GM23338 (cell line): ENCODE results near the gene NHEJ1. TPM values are rescaled to one million over a fixed set of nuclear protein-coding genes. Genes with fewer than 3 reads are reported as not detected.

Source experiments
- ATAC-seq: fragments of 200-7000 bp; cut with Tn5 transposase; 3 replicates; pipeline ENCODE4 v1.9.1; 2020
- DNase-seq: peaks from one replicate; pipeline ENCODE4 v3.0.0-alpha.2; 2015; ENCODE audit warnings: low spot score
- H2AFZ ChIP-seq: fragments of 200-600 bp; sonication (generic); 2 replicates; pipeline ENCODE4 v1.8.0; 2016; ENCODE audit warnings: antibody characterized with exemption, mild to moderate bottlenecking, moderate library complexity
- H3F3A ChIP-seq: fragments of 200-600 bp; sonication (generic); replicated peaks from 2 replicates; pipeline ENCODE4 v1.8.0; 2017; ENCODE audit warnings: antibody characterized with exemption, mixed run types, low read depth
- H3K27ac ChIP-seq: fragments of 200-600 bp; sonication (generic); 2 replicates; pipeline ENCODE4 v1.6.1; 2016; ENCODE audit warnings: low read depth
- H3K27me3 ChIP-seq: fragments of 200-600 bp; sonication (generic); 2 replicates; pipeline ENCODE4 v1.8.0; 2016; ENCODE audit warnings: mild to moderate bottlenecking, mixed run types, moderate library complexity; ENCODE audit not compliant: insufficient read depth
- H3K36me3 ChIP-seq: fragments of 200-600 bp; sonication (generic); 2 replicates; pipeline ENCODE4 v1.8.0; 2016; ENCODE audit warnings: mild to moderate bottlenecking; ENCODE audit not compliant: insufficient read depth
- H3K4me1 ChIP-seq: fragments of 200-600 bp; sonication (generic); 2 replicates; pipeline ENCODE4 v1.8.0; 2016; ENCODE audit warnings: mild to moderate bottlenecking, moderate library complexity; ENCODE audit not compliant: insufficient read depth
- H3K4me2 ChIP-seq: fragments of 200-600 bp; sonication (generic); 2 replicates; pipeline ENCODE4 v1.7.1; 2017; ENCODE audit warnings: mixed run types
- H3K4me3 ChIP-seq: fragments of 200-600 bp; sonication (generic); 2 replicates; pipeline ENCODE4 v1.6.1; 2016; ENCODE audit warnings: mixed run types
- H3K79me2 ChIP-seq: fragments of 200-600 bp; sonication (generic); replicated peaks from 2 replicates; pipeline ENCODE4 v1.8.0; 2017; ENCODE audit warnings: mild to moderate bottlenecking; ENCODE audit not compliant: insufficient read depth
- H3K9me2 ChIP-seq: fragments of 200-600 bp; sonication (generic); 2 replicates; pipeline ENCODE4 v1.8.0; 2017; ENCODE audit not compliant: insufficient read depth
- H4K20me1 ChIP-seq: fragments of 200-600 bp; sonication (generic); replicated peaks from 2 replicates; pipeline ENCODE4 v1.8.0; 2017; ENCODE audit warnings: mild to moderate bottlenecking; ENCODE audit not compliant: insufficient read depth
- H3K27ac Mint-ChIP-seq: 2 replicates; pipeline ENCODE4 v1.8.0; 2020; ENCODE audit warnings: inconsistent platforms, mild to moderate bottlenecking, moderate library complexity, mixed read lengths
- H3K27me3 Mint-ChIP-seq: 3 replicates; pipeline ENCODE4 v1.8.0; 2022; ENCODE audit warnings: low read depth, mild to moderate bottlenecking, moderate library complexity, mixed read lengths, inconsistent platforms; ENCODE audit not compliant: insufficient read depth, poor library complexity
- H3K36me3 Mint-ChIP-seq: 3 replicates; pipeline ENCODE4 v1.8.0; 2021; ENCODE audit warnings: low read depth, mild to moderate bottlenecking, inconsistent platforms, moderate library complexity, mixed read lengths
- H3K4me1 Mint-ChIP-seq: 3 replicates; pipeline ENCODE4 v1.8.0; 2020; ENCODE audit warnings: mild to moderate bottlenecking, inconsistent platforms, mixed read lengths
- H3K4me3 Mint-ChIP-seq: 3 replicates; pipeline ENCODE4 v1.8.0; 2021; ENCODE audit warnings: moderate library complexity, mild to moderate bottlenecking, inconsistent platforms, mixed read lengths
- H3K9me3 Mint-ChIP-seq: 3 replicates; pipeline ENCODE4 v1.8.0; 2020; ENCODE audit warnings: moderate library complexity, mild to moderate bottlenecking, inconsistent platforms, mixed read lengths
- CREB1 ChIP-seq: fragments of 250-450 bp; sonication (Bioruptor Pico); IDR thresholded peaks from 2 replicates; pipeline ENCODE4 v1.5.0; 2020; ENCODE audit warnings: low read depth, mild to moderate bottlenecking, moderate library complexity
- CTCF ChIP-seq, 2 experiments: fragments of 200-600 bp in 1 of 2; sonication (generic) in 1 of 2; conservative IDR thresholded peaks; 2 replicates each; pipeline versions ENCODE4 v1.5.1 to v1.6.1; 2016 to 2017; ENCODE audit warnings: antibody characterized with exemption in 2 of 2, low read depth in 2 of 2, mild to moderate bottlenecking in 2 of 2, moderate library complexity in 1 of 2
- ETS1 ChIP-seq: IDR thresholded peaks from 2 replicates; pipeline ENCODE4 v1.6.1; 2016; ENCODE audit warnings: antibody characterized with exemption
- EZH2 ChIP-seq: fragments of 200-600 bp; sonication (generic); IDR thresholded peaks from one replicate; pipeline ENCODE4 v1.8.0; 2017; ENCODE audit warnings: antibody characterized with exemption, mild to moderate bottlenecking, low read depth; ENCODE audit not compliant: unreplicated experiment
- EZH2phosphoT487 ChIP-seq: fragments of 200-600 bp; sonication (generic); IDR thresholded peaks from one replicate; pipeline ENCODE4 v1.8.1; 2018; ENCODE audit warnings: antibody characterized with exemption; ENCODE audit not compliant: unreplicated experiment
- STAT1 ChIP-seq: IDR thresholded peaks from one replicate; pipeline ENCODE4 v1.6.1; 2016; ENCODE audit warnings: antibody characterized with exemption; ENCODE audit not compliant: unreplicated experiment
- ZNF114 ChIP-seq: fragments of 250-450 bp; sonication (Bioruptor Pico); IDR thresholded peaks from 2 replicates; pipeline ENCODE4 v1.5.0; 2020; ENCODE audit warnings: mild to moderate bottlenecking, moderate library complexity
- ZNF331 ChIP-seq: fragments of 250-450 bp; sonication (Bioruptor Pico); IDR thresholded peaks from 2 replicates; pipeline ENCODE4 v1.5.0; 2020; ENCODE audit warnings: low read depth, mild to moderate bottlenecking, moderate library complexity
- ZNF462 ChIP-seq: fragments of 250-450 bp; sonication (Bioruptor Pico); IDR thresholded peaks from 2 replicates; pipeline ENCODE4 v1.5.0; 2020; ENCODE audit warnings: mild to moderate bottlenecking, moderate library complexity
- polyA plus RNA-seq: library from polyadenylated mRNA; unstranded; fragments of >200 nt; fragmentation: Nextera tagmentation; extraction: Ambion mirVana; gene quantifications from 2 replicates; pipeline ENCODE4 v1.2.1, GENCODE V29; 2016
- total RNA-seq: library from RNA; depleted of rRNA; stranded (reverse); fragments of >200 nt; shearing (Covaris generic); gene quantifications from 2 replicates; pipeline ENCODE4 v1.2.3, GENCODE V29; 2014

The NHEJ1 gene
- total and polyA plus RNA-seq, 2 experiments from 2014 or later, result 19.6 to 30.6 TPM

- Histone ChIP-seq H2AFZ (no peak overlapping the region), H3K4me3 (no peak overlapping the region), H4K20me1 (no peaks in the 10 kb centered on the region; the same call in 1 of the 2 replicates), H3K9me2 (no peaks in the 10 kb centered on the region), H3K79me2 (no peaks in the 10 kb centered on the region), H3K27ac (no peak overlapping the region), H3K36me3 (no peaks in the 10 kb centered on the region), H3K27me3 (no peaks in the 10 kb centered on the region), H3F3A (no peaks in the 10 kb centered on the region), H3K4me2 (no peak overlapping the region), H3K4me1 (no peaks in the 10 kb centered on the region)
- H3K36me3 Mint-ChIP-seq, result no peaks in the 10 kb centered on the region
- peaks cover 7% of the 10 kb centered on the region for H3K27me3 Mint-ChIP-seq
- no peak overlapping the region for H3K4me3 Mint-ChIP-seq
- no peaks in the 10 kb centered on the region for H3K9me3 Mint-ChIP-seq
- DNase-seq (no peak), ATAC-seq (no peak)
- no peak for TF ChIP-seq EZH2phosphoT487
- TF ChIP-seq EZH2, result no peak
- no peak for TF ChIP-seq ZNF462
- no peak for TF ChIP-seq ZNF114 (CRISPR knock-in tag)
- no peak for TF ChIP-seq CTCF (conservative IDR thresholded peaks at IDR 0.05; ENCODE audit: low read depth in 2 of 2)
- TF ChIP-seq STAT1, result no peak
- no peak for TF ChIP-seq CREB1 (CRISPR knock-in tag)
- no peak for TF ChIP-seq ZNF331
- no peak for TF ChIP-seq ETS1
- H3K4me1 Mint-ChIP-seq, result peaks cover 12% of the 10 kb centered on the region
- H3K27ac Mint-ChIP-seq, result no peak overlapping the region
Measured at GRCh38 chr2:219112651-219113338, 47.8 kb downstream of the NHEJ1 start.
